ENCODE results near the gene CYBB. TPM values are rescaled to one million over a fixed set of nuclear protein-coding genes. Genes with fewer than 3 reads are reported as not detected.

Gene CYBB
- total and polyA plus RNA-seq, 2 donors (not counting 1 experiment from before 2014, with no cell fraction given): under 0.01 TPM; not detected in 1

DNA sequence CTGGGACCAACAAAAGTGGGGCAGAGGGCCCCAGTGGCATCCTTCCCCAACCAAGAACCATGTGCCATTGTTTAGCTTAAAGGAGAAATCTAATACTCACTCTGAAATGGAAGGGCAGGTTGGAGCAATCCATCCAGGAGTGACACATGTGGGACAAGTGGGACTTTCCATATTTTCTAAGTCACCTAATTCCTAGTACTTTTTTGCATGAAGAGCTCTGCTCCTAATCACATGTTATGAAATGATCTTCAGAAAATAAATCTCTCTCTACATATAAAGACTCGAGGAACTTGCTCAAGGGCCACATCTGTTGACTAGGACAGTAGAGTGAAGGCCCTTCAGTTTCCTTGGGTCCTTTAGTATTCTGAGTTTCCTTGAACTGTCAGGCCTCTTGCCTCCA, 2.5 kb downstream of the CYBB start:
- TF ChIP-seq EZH2 (IDR thresholded peaks at IDR 0.05; ENCODE audit: low read length, missing control alignments): no peak
- TF ChIP-seq, protein P1, sequence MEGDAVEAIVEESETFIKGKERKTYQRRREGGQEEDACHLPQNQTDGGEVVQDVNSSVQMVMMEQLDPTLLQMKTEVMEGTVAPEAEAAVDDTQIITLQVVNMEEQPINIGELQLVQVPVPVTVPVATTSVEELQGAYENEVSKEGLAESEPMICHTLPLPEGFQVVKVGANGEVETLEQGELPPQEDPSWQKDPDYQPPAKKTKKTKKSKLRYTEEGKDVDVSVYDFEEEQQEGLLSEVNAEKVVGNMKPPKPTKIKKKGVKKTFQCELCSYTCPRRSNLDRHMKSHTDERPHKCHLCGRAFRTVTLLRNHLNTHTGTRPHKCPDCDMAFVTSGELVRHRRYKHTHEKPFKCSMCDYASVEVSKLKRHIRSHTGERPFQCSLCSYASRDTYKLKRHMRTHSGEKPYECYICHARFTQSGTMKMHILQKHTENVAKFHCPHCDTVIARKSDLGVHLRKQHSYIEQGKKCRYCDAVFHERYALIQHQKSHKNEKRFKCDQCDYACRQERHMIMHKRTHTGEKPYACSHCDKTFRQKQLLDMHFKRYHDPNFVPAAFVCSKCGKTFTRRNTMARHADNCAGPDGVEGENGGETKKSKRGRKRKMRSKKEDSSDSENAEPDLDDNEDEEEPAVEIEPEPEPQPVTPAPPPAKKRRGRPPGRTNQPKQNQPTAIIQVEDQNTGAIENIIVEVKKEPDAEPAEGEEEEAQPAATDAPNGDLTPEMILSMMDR (conservative IDR thresholded peaks at IDR 0.05 in 1 of 2, IDR thresholded peaks at IDR 0.05 in 1 of 2; ENCODE audit: low read depth in 1 of 2, low read length in 2 of 2): no peak
- no peak overlapping the region for H3K4me2 ChIP-seq (ENCODE audit: extremely low read depth, insufficient read depth, low read length)

DNA sequence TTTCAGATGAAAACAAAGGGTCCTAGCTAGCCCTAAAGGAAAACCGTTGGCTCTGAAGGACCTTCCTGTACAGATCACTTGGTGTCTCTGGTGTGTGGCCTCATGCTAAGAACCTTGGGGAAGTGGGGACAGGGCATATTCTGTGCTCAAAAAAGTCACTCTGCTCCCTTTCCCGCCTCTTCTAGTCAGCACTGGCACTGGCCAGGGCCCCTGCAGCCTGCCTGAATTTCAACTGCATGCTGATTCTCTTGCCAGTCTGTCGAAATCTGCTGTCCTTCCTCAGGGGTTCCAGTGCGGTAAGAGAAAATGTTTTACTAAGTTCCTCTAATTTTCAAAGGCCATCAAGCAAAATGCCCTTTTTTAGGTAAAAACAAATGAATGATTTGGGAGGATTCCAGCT, 3.4 kb downstream of the CYBB start:
- Histone ChIP-seq H3K4me3 (replicated peaks in 1 of 4; ENCODE audit: control extremely low read depth in 1 of 4, insufficient read depth in 1 of 4, low read depth in 3 of 4, low read length in 4 of 4) (no peak overlapping the region), H3K9me3 (ENCODE audit: control insufficient read depth, insufficient read depth, low read depth, low read length) (no peaks in the 10 kb centered on the region), H3K27me3 (ENCODE audit: control insufficient read depth, insufficient read depth, low read length) (no peaks in the 10 kb centered on the region), H4K20me1 (ENCODE audit: control insufficient read depth, extremely low read depth, insufficient read depth, low read length) (no peaks in the 10 kb centered on the region), H3K9ac (ENCODE audit: insufficient read depth, low read length) (no peak overlapping the region), H3K27ac (ENCODE audit: insufficient read depth, low read length) (no peak overlapping the region), H3K36me3 (ENCODE audit: control insufficient read depth, insufficient read depth, low read length) (no peaks in the 10 kb centered on the region), H2AFZ (ENCODE audit: low read length) (no peak overlapping the region), H3K4me2 (ENCODE audit: extremely low read depth, insufficient read depth, low read length) (no peak overlapping the region), H3K79me2 (ENCODE audit: control insufficient read depth, insufficient read depth, low read length) (no peaks in the 10 kb centered on the region), H3K4me1 (ENCODE audit: control insufficient read depth, extremely low read depth, insufficient read depth, low read length) (no peaks in the 10 kb centered on the region)
- no peak for DNase-seq (ENCODE audit: low read depth in 2 of 2)
- TF ChIP-seq, protein P1 (conservative IDR thresholded peaks at IDR 0.05 in 1 of 2, IDR thresholded peaks at IDR 0.05 in 1 of 2; ENCODE audit: low read depth in 1 of 2, low read length in 2 of 2): no peak
- no peak for TF ChIP-seq EZH2 (IDR thresholded peaks at IDR 0.05; ENCODE audit: low read length, missing control alignments)

More for the DNA sequence above, 2.5 kb downstream of the CYBB start:
- DNase-seq (ENCODE audit: low read depth in 2 of 2): no peak
- Histone ChIP-seq H3K4me3 (replicated peaks in 1 of 4; ENCODE audit: control extremely low read depth in 1 of 4, insufficient read depth in 1 of 4, low read depth in 3 of 4, low read length in 4 of 4) (no peak overlapping the region), H3K79me2 (ENCODE audit: control insufficient read depth, insufficient read depth, low read length) (no peaks in the 10 kb centered on the region), H3K27ac (ENCODE audit: insufficient read depth, low read length) (no peak overlapping the region), H3K27me3 (ENCODE audit: control insufficient read depth, insufficient read depth, low read length) (no peaks in the 10 kb centered on the region), H3K36me3 (ENCODE audit: control insufficient read depth, insufficient read depth, low read length) (no peaks in the 10 kb centered on the region), H3K9ac (ENCODE audit: insufficient read depth, low read length) (no peak overlapping the region), H2AFZ (ENCODE audit: low read length) (no peak overlapping the region), H3K4me1 (ENCODE audit: control insufficient read depth, extremely low read depth, insufficient read depth, low read length) (no peaks in the 10 kb centered on the region), H4K20me1 (ENCODE audit: control insufficient read depth, extremely low read depth, insufficient read depth, low read length) (no peaks in the 10 kb centered on the region), H3K9me3 (ENCODE audit: control insufficient read depth, insufficient read depth, low read depth, low read length) (no peaks in the 10 kb centered on the region)

GRCh38 chrX:37785569-37785968, 5.7 kb downstream of the CYBB start:
- TF ChIP-seq EZH2 (IDR thresholded peaks at IDR 0.05; ENCODE audit: low read length, missing control alignments): no peak
- TF ChIP-seq, protein P1 (conservative IDR thresholded peaks at IDR 0.05 in 1 of 2, IDR thresholded peaks at IDR 0.05 in 1 of 2; ENCODE audit: low read depth in 1 of 2, low read length in 2 of 2): no peak
- no peak overlapping the region for H2AFZ ChIP-seq (ENCODE audit: low read length)
- no peaks in the 10 kb centered on the region for H3K36me3 ChIP-seq (ENCODE audit: control insufficient read depth, insufficient read depth, low read length)
- H3K27me3 ChIP-seq (ENCODE audit: control insufficient read depth, insufficient read depth, low read length): no peaks in the 10 kb centered on the region
- no peaks in the 10 kb centered on the region for H3K4me1 ChIP-seq (ENCODE audit: control insufficient read depth, extremely low read depth, insufficient read depth, low read length)
- no peak overlapping the region for H3K9ac ChIP-seq (ENCODE audit: insufficient read depth, low read length)
- H3K4me2 ChIP-seq (ENCODE audit: extremely low read depth, insufficient read depth, low read length): no peak overlapping the region
- no peak overlapping the region for H3K27ac ChIP-seq (ENCODE audit: insufficient read depth, low read length)
- peak in 1 of 2 donors; percentile 12 for DNase-seq (ENCODE audit: low read depth in 2 of 2)
- H4K20me1 ChIP-seq (ENCODE audit: control insufficient read depth, extremely low read depth, insufficient read depth, low read length): no peaks in the 10 kb centered on the region
- H3K9me3 ChIP-seq (ENCODE audit: control insufficient read depth, insufficient read depth, low read depth, low read length): no peaks in the 10 kb centered on the region
- H3K79me2 ChIP-seq (ENCODE audit: control insufficient read depth, insufficient read depth, low read length): no peaks in the 10 kb centered on the region
- no peak overlapping the region for H3K4me3 ChIP-seq (replicated peaks in 1 of 4; ENCODE audit: control extremely low read depth in 1 of 4, insufficient read depth in 1 of 4, low read depth in 3 of 4, low read length in 4 of 4)
